Ammon's horn (tissue), 1 donor: ENCODE results near the gene PKNOX2.

Source experiments
- DNase-seq: peaks from one replicate; pipeline ENCODE4 v3.0.0-alpha.2; 2016; ENCODE audit warnings: low spot score

PKNOX2 gene

GRCh38 chr11:125441648-125442410, 277.3 kb downstream of the PKNOX2 start:
- peak; percentile 90 for DNase-seq

- DNase-seq = no peak
Measured at GRCh38 chr11:125442946-125443345, 278.4 kb downstream of the PKNOX2 start.

GRCh38 chr11:125443767-125444311, 279.3 kb downstream of the PKNOX2 start:
- no peak for DNase-seq

GRCh38 chr11:125445731-125446130, 281.2 kb downstream of the PKNOX2 start:
- DNase-seq = no peak

- no peak for DNase-seq
Measured at GRCh38 chr11:125446279-125446678, 281.7 kb downstream of the PKNOX2 start.

- no peak for DNase-seq
Measured at GRCh38 chr11:125447721-125448120, 283.2 kb downstream of the PKNOX2 start.

- DNase-seq = peak; percentile 63
Measured at GRCh38 chr11:125448136-125448535, 283.6 kb downstream of the PKNOX2 start.

GRCh38 chr11:125449565-125449964, 285.0 kb downstream of the PKNOX2 start:
- DNase-seq = no peak

GRCh38 chr11:125451400-125452124, 287.0 kb downstream of the PKNOX2 start:
- peak; percentile 97 for DNase-seq

GRCh38 chr11:125452125-125452470, 287.5 kb downstream of the PKNOX2 start:
- DNase-seq = no peak

- DNase-seq = no peak
Measured at GRCh38 chr11:125454047-125454446, 289.5 kb downstream of the PKNOX2 start.

GRCh38 chr11:125455851-125456250, 291.3 kb downstream of the PKNOX2 start:
- no peak for DNase-seq

GRCh38 chr11:125457814-125458343, 293.3 kb downstream of the PKNOX2 start:
- peak; percentile 93 for DNase-seq

GRCh38 chr11:125460275-125460674, 295.7 kb downstream of the PKNOX2 start:
- DNase-seq = no peak

GRCh38 chr11:125463590-125464269, 299.2 kb downstream of the PKNOX2 start:
- no peak for DNase-seq

GRCh38 chr11:125464270-125464662, 299.7 kb downstream of the PKNOX2 start:
- no peak for DNase-seq

- DNase-seq = no peak
Measured at GRCh38 chr11:125464666-125465065, 300.1 kb downstream of the PKNOX2 start.

GRCh38 chr11:125465255-125465654, 300.7 kb downstream of the PKNOX2 start:
- DNase-seq = no peak

GRCh38 chr11:125465701-125466100, 301.1 kb downstream of the PKNOX2 start:
- no peak for DNase-seq

GRCh38 chr11:125468025-125468424, 303.5 kb downstream of the PKNOX2 start:
- DNase-seq = no peak

- no peak for DNase-seq
Measured at GRCh38 chr11:125468852-125469251, 304.3 kb downstream of the PKNOX2 start.

GRCh38 chr11:125470355-125470754, 305.8 kb downstream of the PKNOX2 start:
- DNase-seq = peak; percentile 57
